ENCODE data around the gene VPS13D. TPM values are rescaled to one million over a fixed set of nuclear protein-coding genes. Genes with fewer than 3 reads are reported as not detected.

VPS13D gene
- total and polyA plus RNA-seq, 2 of the 4 experiments (the other 2 are of a cell fraction), result 9.0 to 16.3 TPM

DNA sequence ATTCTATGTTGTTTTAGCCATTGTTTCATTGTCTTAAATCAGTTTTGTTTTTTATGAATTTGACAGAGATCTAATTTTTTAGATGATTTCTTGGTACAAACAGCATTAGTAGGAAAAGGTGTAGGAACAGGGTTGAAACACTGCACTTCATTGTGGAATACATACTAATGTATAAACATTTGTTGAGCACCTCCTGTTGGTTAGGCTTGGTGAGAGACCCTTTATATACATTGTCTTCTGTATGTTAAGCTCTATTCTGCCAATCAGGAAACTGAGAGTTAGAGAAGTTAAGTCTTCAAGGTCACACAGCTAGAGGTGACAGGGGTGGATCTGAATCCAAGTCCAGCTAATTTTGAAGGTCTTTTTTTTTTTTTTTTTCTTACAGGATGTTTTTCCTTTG lies 192.7 kb downstream of the VPS13D start:
- Histone ChIP-seq H2AK9ac (replicated peaks; ENCODE audit: low read depth, low read length, poor library complexity) (no peak overlapping the region), H3K4me3 (ENCODE audit: insufficient read depth, low read depth, low read length) (no peak overlapping the region), H3K4me2 (ENCODE audit: low read depth, low read length) (no peak overlapping the region), H3K27me3 (ENCODE audit: control insufficient read depth, insufficient read depth, low read length) (no peaks in the 10 kb centered on the region), H3K56ac (ENCODE audit: extremely low read depth, insufficient read depth, low read length) (no peak overlapping the region), H4K20me1 (ENCODE audit: insufficient read depth, low read length) (no peaks in the 10 kb centered on the region), H2BK120ac (ENCODE audit: low read depth, low read length) (no peak overlapping the region), H3K23ac (ENCODE audit: low read depth, low read length) (no peak overlapping the region), H3K18ac (ENCODE audit: low read depth, low read length) (no peak overlapping the region), H3K27ac (ENCODE audit: insufficient read depth, low read length) (no peak overlapping the region), H3K9me1 (ENCODE audit: insufficient read depth, low read length) (peaks cover 8% of the 10 kb centered on the region), H3K9me3 (ENCODE audit: control insufficient read depth, insufficient read depth, low read length) (no peaks in the 10 kb centered on the region), H3K9ac (ENCODE audit: low read depth, low read length) (no peak overlapping the region), H3K4ac (ENCODE audit: low read depth, low read length) (no peak overlapping the region), H2BK5ac (ENCODE audit: low read depth, low read length, poor library complexity, severe bottlenecking) (no peak overlapping the region), H3K14ac (replicated peaks; ENCODE audit: low read depth, low read length) (no peak overlapping the region), H2BK15ac (ENCODE audit: low read depth, low read length) (no peak overlapping the region), H2AK5ac (ENCODE audit: low read depth, low read length) (no peak overlapping the region), H3K4me1 (ENCODE audit: control insufficient read depth, insufficient read depth, low read length) (peaks cover 9% of the 10 kb centered on the region), H3K36me3 (ENCODE audit: control insufficient read depth, insufficient read depth, low read length) (peaks cover 4% of the 10 kb centered on the region), H2BK20ac (ENCODE audit: low read depth, low read length) (no peak overlapping the region), H2AFZ (replicated peaks; ENCODE audit: low read length, poor library complexity) (no peak overlapping the region), H4K5ac (ENCODE audit: low read depth, low read length) (no peak overlapping the region), H4K8ac (ENCODE audit: low read depth in 2 of 2, low read length in 2 of 2) (no peak overlapping the region), H3K79me1 (ENCODE audit: low read depth in 1 of 2, low read length in 2 of 2) (0 out of 4 replicates have a peak, but pooled peaks cover 0 to 3% of the 10 kb centered on the region in 2 experiments), H4K91ac (ENCODE audit: insufficient read depth, low read depth, low read length) (no peak overlapping the region)
- POLR2A ChIA-PET (ENCODE audit: unreplicated experiment), result no interaction called here
- dilution Hi-C loops (cut with HindIII; ENCODE audit: low sequenced_read_pairs, unreplicated experiment) (no loop called here), intact Hi-C loops (cut with micrococcal nuclease) (no loop called here), in situ Hi-C loops (cut with MboI; ENCODE audit: low sequenced_read_pairs) (loop anchor here (25.0 kb wide), 1 partner anchor 190 kb away; the partner anchor contains the start of gene DHRS3)
- no peak for TF ChIP-seq POLR2A (IDR thresholded peaks at IDR 0.05; ENCODE audit: low read depth, low read length)
- no peak for TF ChIP-seq MAZ (IDR thresholded peaks at IDR 0.05; ENCODE audit: borderline replicate concordance, low read depth, low read length)
- TF ChIP-seq RAD21 (IDR thresholded peaks at IDR 0.05; ENCODE audit: low read length), result no peak
- no peak for TF ChIP-seq BHLHE40 (IDR thresholded peaks at IDR 0.05; ENCODE audit: low read depth, low read length)
- no peak for TF ChIP-seq MXI1 (IDR thresholded peaks at IDR 0.05; ENCODE audit: borderline replicate concordance, low read depth, low read length)
- no peak for TF ChIP-seq SMC3 (IDR thresholded peaks at IDR 0.05; ENCODE audit: low read depth, low read length)
- BruUV-seq (replicated peaks), result no TSS peak
- CTCF ChIA-PET, result interaction anchor here (0.6 to 1.5 kb wide), 3 partner anchors 34 to 1387 kb away, joined by 3 to 5 read pairs (median 4); no protein-coding TSS in a partner anchor
- no peak for ATAC-seq (ENCODE audit: low read depth)
- DNase-seq, result no peak
